Astrocyte (in vitro differentiated cells and primary cell): Measurements from ENCODE around the gene PRAC1. TPM values are rescaled to one million over a fixed set of nuclear protein-coding genes. Genes with fewer than 3 reads are reported as not detected.

Source experiments
- DNase-seq: peaks from one replicate; pipeline ENCODE4 v3.0.0-alpha.2; 2010; ENCODE audit warnings: low read depth
- FAIRE-seq: peaks from 2 replicates; lab custom pipeline; 2011; peaks lifted over from hg19 to GRCh38; lab: Jason Lieb, UNC
- H2AFZ ChIP-seq: 2 replicates; pipeline ENCODE4 v1.6.0; 2012; ENCODE audit warnings: low read depth, low read length, inconsistent platforms
- H3K27ac ChIP-seq: 2 replicates; pipeline ENCODE4 v1.5.1; 2011; ENCODE audit warnings: low read depth, low read length, inconsistent platforms
- H3K27me3 ChIP-seq: 2 replicates; pipeline ENCODE4 v1.6.0; 2011; ENCODE audit warnings: low read length, inconsistent platforms; ENCODE audit not compliant: insufficient read depth
- H3K36me3 ChIP-seq: 2 replicates; pipeline ENCODE4 v1.5.1; 2011; ENCODE audit warnings: low read length, inconsistent platforms; ENCODE audit not compliant: insufficient read depth
- H3K4me1 ChIP-seq: 2 replicates; pipeline ENCODE4 v1.5.1; 2011; ENCODE audit warnings: low read length, inconsistent platforms; ENCODE audit not compliant: insufficient read depth
- H3K4me2 ChIP-seq: 2 replicates; pipeline ENCODE4 v1.6.0; 2012; ENCODE audit warnings: low read length, inconsistent platforms
- H3K4me3 ChIP-seq: 2 replicates; pipeline ENCODE4 v1.5.1; 2011; ENCODE audit warnings: low read depth, mild to moderate bottlenecking, low read length, inconsistent platforms; ENCODE audit not compliant: insufficient read depth
- H3K79me2 ChIP-seq: 2 replicates; pipeline ENCODE4 v1.6.0; 2012; ENCODE audit warnings: mild to moderate bottlenecking, low read length, inconsistent platforms; ENCODE audit not compliant: insufficient read depth
- H3K9ac ChIP-seq: 2 replicates; pipeline ENCODE4 v1.6.0; 2012; ENCODE audit warnings: mild to moderate bottlenecking, low read length, inconsistent platforms
- H3K9me3 ChIP-seq: 2 replicates; pipeline ENCODE4 v1.5.1; 2012; ENCODE audit warnings: low read depth, mild to moderate bottlenecking, low read length, inconsistent platforms; ENCODE audit not compliant: insufficient read depth
- H4K20me1 ChIP-seq: 2 replicates; pipeline ENCODE4 v1.6.0; 2012; ENCODE audit warnings: low read length, inconsistent platforms; ENCODE audit not compliant: insufficient read depth
- H3K27ac Mint-ChIP-seq: one replicate; pipeline ENCODE4 v1.8.0; 2021; ENCODE audit warnings: mild to moderate bottlenecking, mixed read lengths; ENCODE audit not compliant: unreplicated experiment
- H3K27me3 Mint-ChIP-seq: one replicate; pipeline ENCODE4 v1.8.0; 2021; ENCODE audit warnings: low read depth, mixed read lengths; ENCODE audit not compliant: unreplicated experiment
- H3K36me3 Mint-ChIP-seq: one replicate; pipeline ENCODE4 v1.8.0; 2021; ENCODE audit warnings: low read depth, mixed read lengths; ENCODE audit not compliant: unreplicated experiment
- H3K4me1 Mint-ChIP-seq: one replicate; pipeline ENCODE4 v1.8.0; 2021; ENCODE audit warnings: low read depth, mixed read lengths; ENCODE audit not compliant: unreplicated experiment
- H3K4me3 Mint-ChIP-seq: one replicate; pipeline ENCODE4 v1.8.0; 2021; ENCODE audit warnings: mild to moderate bottlenecking, moderate library complexity, mixed read lengths; ENCODE audit not compliant: unreplicated experiment
- H3K9me3 Mint-ChIP-seq: one replicate; pipeline ENCODE4 v1.8.0; 2021; ENCODE audit warnings: mild to moderate bottlenecking, mixed read lengths; ENCODE audit not compliant: unreplicated experiment
- CTCF ChIP-seq: IDR thresholded peaks from 2 replicates; pipeline ENCODE4 v1.5.1; 2011; ENCODE audit warnings: low read depth, mild to moderate bottlenecking, inconsistent platforms, low read length, moderate library complexity; ENCODE audit not compliant: insufficient read depth
- EZH2 ChIP-seq: IDR thresholded peaks from 2 replicates; pipeline ENCODE4 v1.6.1; 2012; ENCODE audit warnings: mild to moderate bottlenecking, low read length, inconsistent platforms; ENCODE audit not compliant: insufficient read depth
- total RNA-seq: library from RNA; stranded (reverse); gene quantifications from 2 replicates; pipeline ENCODE4 v1.2.1, GENCODE V29; 2021

The PRAC1 gene
- total RNA-seq, 1 donor from 2014 or later, result not detected

- peaks cover 7% of the 10 kb centered on the region for H3K9me3 ChIP-seq
- H3K36me3 ChIP-seq, result no peaks in the 10 kb centered on the region
- H3K27me3 ChIP-seq, result peaks cover 98% of the 10 kb centered on the region
- no peak overlapping the region for H3K27ac ChIP-seq
- H4K20me1 ChIP-seq, result no peaks in the 10 kb centered on the region
- peaks cover 20% of the 10 kb centered on the region for H3K9me3 Mint-ChIP-seq
- DNase-seq (no peak), FAIRE-seq (no peak)
- no peak overlapping the region for H2AFZ ChIP-seq
- no peak overlapping the region for H3K4me3 Mint-ChIP-seq
- no peak for TF ChIP-seq EZH2
- TF ChIP-seq CTCF, result no peak
- peaks cover 2% of the 10 kb centered on the region for H3K36me3 Mint-ChIP-seq
- no peaks in the 10 kb centered on the region for H3K4me1 ChIP-seq
- no peak overlapping the region for H3K27ac Mint-ChIP-seq
- H3K4me3 ChIP-seq, result no peak overlapping the region
- H3K79me2 ChIP-seq, result no peaks in the 10 kb centered on the region
- H3K4me1 Mint-ChIP-seq, result peaks cover 2% of the 10 kb centered on the region
- H3K4me2 ChIP-seq, result no peak overlapping the region
- H3K27me3 Mint-ChIP-seq, result peaks cover 94% of the 10 kb centered on the region
- H3K9ac ChIP-seq, result no peak overlapping the region
Measured at GRCh38 chr17:48731355-48731754, 9.0 kb upstream of the PRAC1 start.

- H3K27ac Mint-ChIP-seq, result no peak overlapping the region
Measured at GRCh38 chr17:48730240-48730550, 7.9 kb upstream of the PRAC1 start.

More at GRCh38 chr17:48730240-48730550, 7.9 kb upstream of the PRAC1 start:
- Mint-ChIP-seq H3K9me3 (peaks cover 21% of the 10 kb centered on the region), H3K4me1 (peaks cover 2% of the 10 kb centered on the region), H3K36me3 (peaks cover 2% of the 10 kb centered on the region), H3K4me3 (no peak overlapping the region), H3K27me3 (peaks cover 94% of the 10 kb centered on the region)
- H3K9me3 ChIP-seq, result peaks cover 10% of the 10 kb centered on the region
- no peak overlapping the region for H3K9ac ChIP-seq
- DNase-seq, result no peak
- no peak for TF ChIP-seq CTCF
- no peak for TF ChIP-seq EZH2
- no peak overlapping the region for H2AFZ ChIP-seq
- no peaks in the 10 kb centered on the region for H3K79me2 ChIP-seq
- H3K27me3 ChIP-seq, result peaks cover 98% of the 10 kb centered on the region
- no peaks in the 10 kb centered on the region for H3K4me1 ChIP-seq
- no peaks in the 10 kb centered on the region for H4K20me1 ChIP-seq
- no peak for FAIRE-seq
- no peak overlapping the region for H3K4me3 ChIP-seq
- no peak overlapping the region for H3K4me2 ChIP-seq
- H3K36me3 ChIP-seq, result no peaks in the 10 kb centered on the region
- H3K27ac ChIP-seq, result no peak overlapping the region
